Ovary (tissue), 3 donors: Measurements from ENCODE around the gene GASK1A.

Source experiments
- POLR2A ChIP-seq: fragments of 450-650 bp; IDR thresholded peaks from one replicate; pipeline ENCODE4 v1.6.1; 2017; ENCODE audit warnings: antibody characterized with exemption, mild to moderate bottlenecking, moderate library complexity
- TF ChIP-seq, protein P1 (sequence below), 3 donors: fragments of 450-650 bp in 2 of 3; fragments of 200-600 bp in 1 of 3; IDR thresholded peaks; one replicate each; pipeline versions ENCODE4 v1.5.1 to v1.8.0; 2016 to 2022; ENCODE audit warnings: antibody characterized with exemption in 3 of 3, mild to moderate bottlenecking in 1 of 3
- donor health status: DM: no; HTN: no; CAD: no.

DNA sequence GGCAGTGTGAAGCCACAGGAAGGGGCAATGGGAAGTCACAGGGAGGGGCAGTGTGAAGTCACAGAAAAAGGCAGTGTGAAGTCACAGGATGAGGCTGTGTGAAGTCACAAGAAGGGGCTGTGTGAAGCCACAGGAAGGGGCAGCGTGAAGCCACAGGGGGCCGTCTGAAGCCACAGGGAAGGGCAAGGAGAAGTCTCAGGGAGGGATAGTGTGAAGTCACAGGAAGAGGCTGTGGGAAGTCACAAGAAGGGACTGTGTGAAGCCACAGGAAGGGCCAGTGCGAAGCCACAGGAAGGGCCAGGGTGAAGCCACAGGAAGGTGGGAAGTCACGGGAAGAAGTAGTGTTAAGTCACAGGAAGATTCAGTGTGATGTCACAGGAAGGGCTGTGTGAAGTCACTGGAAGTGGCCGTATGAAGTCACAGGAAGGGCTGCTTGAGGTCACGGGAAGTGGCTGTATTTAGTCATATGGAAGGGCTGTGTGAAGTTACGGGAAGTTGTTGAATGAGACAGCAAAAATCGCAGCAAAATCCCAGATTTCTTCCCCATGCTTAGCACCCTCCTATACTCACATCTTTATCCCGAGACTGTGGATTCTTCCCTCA is 38.6 kb downstream of the GASK1A start:
- TF ChIP-seq, protein P1, sequence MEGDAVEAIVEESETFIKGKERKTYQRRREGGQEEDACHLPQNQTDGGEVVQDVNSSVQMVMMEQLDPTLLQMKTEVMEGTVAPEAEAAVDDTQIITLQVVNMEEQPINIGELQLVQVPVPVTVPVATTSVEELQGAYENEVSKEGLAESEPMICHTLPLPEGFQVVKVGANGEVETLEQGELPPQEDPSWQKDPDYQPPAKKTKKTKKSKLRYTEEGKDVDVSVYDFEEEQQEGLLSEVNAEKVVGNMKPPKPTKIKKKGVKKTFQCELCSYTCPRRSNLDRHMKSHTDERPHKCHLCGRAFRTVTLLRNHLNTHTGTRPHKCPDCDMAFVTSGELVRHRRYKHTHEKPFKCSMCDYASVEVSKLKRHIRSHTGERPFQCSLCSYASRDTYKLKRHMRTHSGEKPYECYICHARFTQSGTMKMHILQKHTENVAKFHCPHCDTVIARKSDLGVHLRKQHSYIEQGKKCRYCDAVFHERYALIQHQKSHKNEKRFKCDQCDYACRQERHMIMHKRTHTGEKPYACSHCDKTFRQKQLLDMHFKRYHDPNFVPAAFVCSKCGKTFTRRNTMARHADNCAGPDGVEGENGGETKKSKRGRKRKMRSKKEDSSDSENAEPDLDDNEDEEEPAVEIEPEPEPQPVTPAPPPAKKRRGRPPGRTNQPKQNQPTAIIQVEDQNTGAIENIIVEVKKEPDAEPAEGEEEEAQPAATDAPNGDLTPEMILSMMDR (IDR thresholded peaks at IDR 0.05) = no peak
- no peak for TF ChIP-seq POLR2A
